Posterior vena cava (tissue), 2 donors: ENCODE results near the gene ZNF692. TPM values are rescaled to one million over a fixed set of nuclear protein-coding genes. Genes with fewer than 3 reads are reported as not detected.
"Not testable (repeated sequence)": the region's sequence is repeated elsewhere in the genome, so short reads cannot be mapped to it uniquely, and the experiment has no call there.

Experiments used
- DNase-seq: peaks from one replicate; pipeline ENCODE4 v3.0.0-alpha.2; 2020; ENCODE audit warnings: low spot score
- intact Hi-C, 2 donors: fragments of 100-400 bp; cut with DNase I; formaldehyde crosslinking; loops; one replicate each; pipeline versions ENCODE4 v1.14.1 to v1.14.2; 2022 to 2023
- total RNA-seq, 2 donors: library from RNA; stranded (reverse); fragmentation: NEBNext Ultra II Directional; extraction: Animal tissue kit (Norgen Biotek cat#: 25700); gene quantifications; one replicate each; pipeline ENCODE4 v1.2.1, GENCODE V29; 2021
- donor health status: DM: yes; HTN: yes; CAD: no.
- donor health status: DM: yes; HTN: yes; CAD: no.

ZNF692 gene
- total RNA-seq, 2 donors from 2014 or later: 14.7 to 17.6 TPM

DNA sequence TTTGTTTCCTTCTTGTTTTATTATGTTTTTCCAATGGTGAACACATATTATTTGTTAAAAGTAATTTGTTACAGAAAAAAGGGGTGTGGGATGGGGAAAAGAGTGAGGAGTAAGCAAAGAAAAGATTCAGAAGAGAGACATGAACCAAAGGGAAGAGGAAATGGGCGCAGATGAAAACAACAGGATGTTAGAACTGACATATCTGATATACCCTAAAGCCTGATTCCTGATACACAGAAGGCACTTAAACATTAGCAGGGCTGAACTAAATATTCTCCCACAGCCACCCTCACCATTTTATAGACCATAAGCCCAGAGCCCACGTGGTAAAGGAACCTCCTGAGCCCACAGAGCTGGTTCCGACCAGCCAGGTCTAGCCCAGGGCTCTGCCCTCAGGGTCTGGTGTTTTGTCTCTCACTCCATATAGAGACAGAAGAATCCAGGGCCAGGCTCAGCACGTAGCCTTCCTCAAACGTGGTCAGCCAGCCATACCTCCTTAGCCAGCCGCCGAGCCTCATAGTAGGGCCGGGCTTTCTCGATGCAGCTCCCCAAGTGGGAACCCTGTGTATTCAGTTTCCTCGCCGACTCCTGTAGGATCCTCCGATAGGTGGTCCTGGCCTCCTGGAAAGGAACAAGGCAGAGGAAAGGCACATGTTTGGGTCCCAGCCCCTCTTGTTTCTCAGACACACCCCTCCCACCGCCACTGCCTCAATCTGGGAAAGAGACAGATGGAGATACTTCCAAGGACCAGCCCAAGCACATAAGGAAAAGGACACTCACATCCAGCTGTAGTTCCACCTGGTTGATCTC, 42.6 kb downstream of the ZNF692 start:
- intact Hi-C loops: no loop called here
- no peak for DNase-seq

DNA sequence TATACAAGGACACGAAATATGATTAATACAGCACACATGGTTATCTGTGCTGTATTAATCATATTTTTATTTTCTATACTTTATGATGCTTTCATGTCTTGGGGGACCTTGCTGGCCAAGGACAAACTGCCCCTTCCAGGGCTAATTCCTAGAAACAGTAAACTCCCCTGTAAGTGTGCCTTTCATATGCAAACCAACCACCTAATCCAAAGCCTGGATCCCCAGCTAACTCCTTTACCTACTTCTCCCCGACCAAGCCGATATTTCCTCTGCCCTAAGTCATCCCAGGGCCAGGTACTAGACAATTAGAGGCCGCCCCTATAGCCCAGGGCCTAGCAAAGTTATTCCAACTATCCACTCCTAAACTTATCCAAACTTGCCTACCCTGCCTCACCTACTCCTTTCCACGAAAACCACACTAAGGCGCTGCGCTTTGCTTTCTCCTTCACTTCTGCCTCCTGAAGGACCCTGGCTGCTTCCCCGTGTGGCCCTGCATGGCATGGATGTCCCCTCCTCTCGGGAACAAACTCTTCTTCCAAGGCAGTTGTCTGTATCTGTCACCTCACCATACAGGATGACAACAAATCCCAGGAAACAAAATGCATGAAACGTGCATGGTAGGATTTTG, 43.4 kb downstream of the ZNF692 start:
- intact Hi-C loops: no loop called here

DNA sequence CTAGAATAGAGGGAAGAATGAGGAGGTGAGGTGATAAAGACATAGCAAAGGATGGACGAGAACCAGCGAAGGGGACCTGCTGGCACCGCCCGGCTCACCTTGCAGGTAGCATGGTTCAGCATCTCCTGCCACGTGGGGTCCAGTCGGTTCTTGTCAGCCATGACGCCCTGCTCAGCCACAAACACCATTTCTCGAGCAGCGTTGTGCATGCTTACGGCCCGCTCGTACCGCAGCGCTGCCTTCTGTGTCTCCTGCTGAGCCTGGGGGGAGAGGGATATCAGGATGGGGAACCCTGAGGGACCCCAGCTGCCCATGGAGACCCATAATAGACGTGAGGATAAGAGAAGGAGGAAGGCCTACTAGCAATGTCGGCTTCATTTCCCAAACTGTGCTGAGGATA, 44.5 kb downstream of the ZNF692 start:
- no peak for DNase-seq
- intact Hi-C loops: no loop called here

More for the DNA sequence above, 43.4 kb downstream of the ZNF692 start:
- DNase-seq: no peak

DNA sequence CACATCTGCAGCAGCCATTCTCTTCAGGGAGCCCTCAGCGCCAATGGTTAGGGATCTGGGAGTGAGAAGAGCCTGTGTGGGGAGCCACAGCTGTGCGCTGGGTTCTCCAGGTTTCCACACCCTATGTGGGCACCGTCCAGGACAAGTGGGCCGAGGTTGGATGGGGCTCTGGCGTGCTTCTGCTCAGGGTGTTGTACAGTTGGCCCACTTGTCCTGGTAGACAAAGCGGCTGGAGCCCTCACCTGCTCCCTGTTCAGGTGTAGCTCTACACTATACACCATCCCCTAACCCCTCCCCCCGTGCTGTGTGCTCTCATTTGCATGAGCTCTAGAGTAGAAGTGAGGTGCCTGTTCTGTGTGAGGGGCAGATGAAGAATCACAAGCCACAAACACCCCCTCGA, 45.3 kb downstream of the ZNF692 start:
- intact Hi-C loops: no loop called here

DNA sequence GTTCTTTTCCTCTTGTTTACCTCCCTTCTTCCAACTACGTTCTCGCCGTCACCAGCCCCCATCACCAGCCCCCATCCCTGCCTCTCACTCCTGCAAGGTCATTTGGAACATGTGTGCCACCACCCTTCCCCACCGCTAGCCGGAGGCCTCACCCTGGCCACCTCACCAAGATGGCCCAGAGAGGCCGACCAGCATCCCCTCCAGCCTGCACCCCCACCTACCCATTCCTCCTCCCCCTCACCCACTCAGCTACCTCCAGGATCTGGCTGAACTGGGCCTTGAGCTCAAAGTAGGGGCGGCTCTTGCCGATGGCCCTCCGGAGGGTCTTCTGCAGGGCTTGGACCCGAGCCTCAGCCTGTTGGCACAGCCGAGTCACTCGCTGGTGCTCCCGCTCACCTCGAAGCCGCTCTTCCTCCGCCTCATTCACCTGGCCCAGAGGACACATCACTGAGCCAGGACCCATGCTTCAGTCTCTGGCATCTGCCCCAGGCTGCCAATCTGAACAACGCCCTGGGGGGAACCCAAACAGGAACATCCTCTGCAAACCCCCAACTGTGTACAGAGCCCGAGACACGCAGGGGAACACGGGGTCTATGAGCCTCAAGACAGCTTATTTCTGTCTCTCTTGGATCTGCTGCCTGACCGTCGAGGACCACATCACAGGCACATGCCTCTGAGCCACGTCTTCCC, 46.0 kb downstream of the ZNF692 start:
- intact Hi-C loops: no loop called here
- DNase-seq: no peak

More for the DNA sequence above, 45.3 kb downstream of the ZNF692 start:
- DNase-seq: no peak

DNA sequence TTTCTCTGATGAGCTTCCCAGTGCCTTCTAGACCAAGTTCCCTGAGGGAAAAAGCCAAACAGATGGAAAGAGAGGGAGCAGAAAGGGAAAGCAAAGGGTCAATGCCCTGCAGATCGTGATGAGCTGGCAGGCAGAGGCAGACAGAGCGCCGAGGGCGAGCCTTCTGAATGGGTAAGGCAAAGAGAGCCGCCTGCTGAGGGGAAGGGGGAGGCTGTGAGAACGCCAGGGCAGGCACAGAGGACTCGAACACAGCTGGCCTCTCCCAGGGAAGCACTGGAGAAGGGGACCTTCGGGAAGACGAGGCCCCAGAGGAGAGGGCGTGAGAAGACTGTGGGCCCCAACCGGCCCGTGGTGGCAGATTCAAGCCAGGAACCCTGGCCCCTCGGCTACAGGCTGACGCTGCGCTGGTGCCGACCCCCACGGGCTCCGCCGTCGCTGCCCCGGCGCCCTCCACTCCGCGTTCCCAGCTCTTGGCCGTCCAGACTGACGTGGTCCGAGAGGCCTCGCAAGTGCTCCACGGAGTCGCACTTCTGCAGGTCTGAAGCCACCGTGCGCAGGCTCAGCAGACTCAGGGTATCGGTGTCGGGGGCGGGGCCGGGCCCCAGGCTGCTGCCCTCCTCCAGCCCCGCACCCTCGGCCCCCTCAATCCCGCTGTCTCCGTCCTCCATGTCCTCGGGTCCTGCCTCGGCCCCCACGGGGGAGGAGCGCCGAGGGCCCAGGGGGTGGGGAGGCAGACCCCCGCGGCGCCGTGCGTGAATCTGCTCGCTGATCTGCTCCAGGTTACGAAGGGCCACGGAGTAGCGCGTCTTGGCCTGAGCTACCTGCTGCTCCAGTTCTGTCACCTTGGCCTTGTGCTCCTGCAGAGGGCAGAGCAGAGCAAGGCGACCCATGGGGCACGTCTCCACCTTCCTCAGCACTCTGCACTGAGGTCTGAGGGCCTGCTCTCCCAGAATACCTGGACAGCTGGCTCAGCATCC, 47.1 kb downstream of the ZNF692 start:
- no peak for DNase-seq
- intact Hi-C loops: no loop called here

DNA sequence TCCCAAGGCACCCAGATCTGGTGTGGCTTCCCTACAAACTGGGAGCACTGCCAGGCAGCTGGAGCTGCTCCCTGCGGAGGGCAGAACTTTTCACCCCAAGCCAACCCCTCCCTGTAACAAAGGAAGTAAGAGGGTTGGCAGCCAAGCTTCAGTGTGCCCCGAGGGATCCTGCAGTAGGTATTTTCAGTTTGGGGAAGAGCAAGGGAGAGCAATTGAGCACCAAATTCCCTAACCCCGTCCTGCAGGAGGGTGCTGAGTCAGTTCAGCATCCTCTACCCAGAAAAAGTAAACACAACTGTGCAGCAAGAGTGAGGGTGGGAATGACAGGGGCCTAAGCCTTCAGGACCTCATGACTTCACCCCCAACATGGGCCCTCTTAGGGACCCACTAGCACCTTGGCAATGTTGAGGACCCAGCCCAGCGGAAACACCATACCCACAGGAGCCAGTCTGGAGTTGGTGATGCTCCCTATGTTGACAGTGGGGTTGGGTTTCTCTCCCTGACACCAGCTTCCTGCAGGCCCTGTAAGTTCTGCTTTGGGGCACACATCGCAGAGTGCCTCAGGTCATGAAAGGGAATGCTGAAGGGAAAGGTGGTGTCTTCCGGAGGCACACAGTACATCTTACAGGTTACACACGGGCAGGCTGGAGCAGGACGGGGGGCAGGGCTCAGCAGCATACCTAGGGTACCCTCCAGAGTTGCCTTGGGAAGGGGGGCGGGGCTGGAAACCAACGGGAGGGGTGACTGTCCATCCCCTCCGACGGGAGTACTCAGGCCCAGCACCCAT, 48.0 kb downstream of the ZNF692 start:
- intact Hi-C loops: no loop called here
- no peak for DNase-seq

DNA sequence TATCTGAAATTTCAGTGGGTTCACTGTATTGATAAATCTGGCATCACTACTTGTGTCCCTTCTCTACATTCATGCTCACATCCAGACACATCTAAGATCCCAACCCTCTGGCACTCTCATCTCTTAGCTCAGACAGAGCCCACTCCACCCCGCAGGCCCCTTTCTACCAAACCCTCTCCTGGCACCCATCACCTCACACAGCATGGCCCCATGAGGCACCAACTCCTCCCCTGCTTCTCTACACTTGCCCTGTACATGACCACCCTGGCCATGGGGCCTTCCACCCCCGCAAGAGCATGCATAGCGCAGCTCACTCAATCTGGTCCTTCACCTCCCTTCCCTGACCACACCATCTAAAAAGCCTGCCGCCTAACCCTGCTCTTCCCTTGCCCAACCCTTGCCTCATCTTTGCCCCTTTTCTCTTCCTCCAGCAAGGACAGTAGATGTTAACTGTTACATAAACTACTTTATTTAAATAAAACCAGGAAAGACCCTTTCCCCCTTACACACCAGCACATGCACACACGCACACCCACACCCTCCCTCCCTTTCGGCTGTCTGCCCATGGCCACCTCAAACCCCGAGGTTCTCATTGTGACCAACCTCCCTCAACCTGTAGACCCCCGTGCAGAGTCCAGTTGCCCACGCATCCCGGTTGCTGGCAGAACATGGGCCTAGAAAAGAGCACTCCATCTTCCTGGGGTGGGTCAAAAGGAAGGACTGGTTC, 48.7 kb downstream of the ZNF692 start:
- intact Hi-C loops: no loop called here

DNA sequence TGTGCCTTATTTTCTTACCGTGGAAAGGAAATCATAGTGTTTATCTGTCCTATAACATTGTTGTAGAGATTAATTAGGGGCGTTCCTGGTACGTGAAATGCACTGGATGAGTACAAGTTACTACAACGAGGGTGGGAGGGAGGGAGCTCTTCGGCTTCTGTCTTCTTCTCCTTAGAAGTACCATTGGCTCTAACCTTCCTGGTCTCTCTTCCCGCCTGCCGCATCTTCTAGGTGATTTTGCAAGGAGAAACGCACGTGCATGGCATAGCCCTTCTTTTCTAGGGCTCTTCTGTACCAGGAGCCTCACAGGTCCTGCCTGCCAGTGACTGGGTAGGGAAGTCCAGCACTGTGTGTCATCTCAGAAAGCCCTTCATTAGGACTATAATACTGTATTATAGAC, 50.0 kb downstream of the ZNF692 start:
- DNase-seq: no peak
- intact Hi-C loops: no loop called here

More for the DNA sequence above, 48.7 kb downstream of the ZNF692 start:
- DNase-seq: no peak

DNA sequence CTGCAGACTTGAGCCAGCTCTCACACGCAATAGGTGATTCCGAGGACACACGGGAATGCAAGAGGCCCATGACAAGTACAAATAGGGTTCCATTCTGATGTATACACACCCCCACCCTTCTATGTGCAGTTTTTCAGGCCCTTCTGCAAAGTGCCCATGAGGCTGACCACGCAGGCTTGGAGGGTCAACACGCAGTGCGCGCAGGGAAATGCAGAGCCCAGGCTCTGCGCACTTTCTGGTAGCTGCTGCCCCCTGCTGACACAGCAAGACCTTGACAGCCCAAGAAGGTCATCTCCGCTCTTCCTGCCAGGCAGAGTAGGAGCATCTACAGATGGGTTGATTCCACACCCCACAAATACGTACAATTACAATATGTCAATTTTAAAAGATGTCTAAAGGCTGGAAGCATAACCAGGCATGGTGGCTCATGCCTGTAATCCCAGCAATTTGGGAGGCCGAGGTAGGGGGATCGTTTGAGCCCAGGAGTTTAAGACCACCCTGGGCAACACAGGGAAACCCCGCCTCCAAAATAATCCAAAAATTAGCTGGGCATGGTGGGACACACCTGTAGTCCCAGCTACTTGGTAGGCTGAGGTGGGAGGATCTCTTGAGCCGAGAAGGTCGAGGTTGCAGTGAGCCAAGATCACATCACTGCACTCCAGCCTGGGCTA, 51.7 kb downstream of the ZNF692 start:
- DNase-seq: no peak
- intact Hi-C loops: no loop called here

DNA sequence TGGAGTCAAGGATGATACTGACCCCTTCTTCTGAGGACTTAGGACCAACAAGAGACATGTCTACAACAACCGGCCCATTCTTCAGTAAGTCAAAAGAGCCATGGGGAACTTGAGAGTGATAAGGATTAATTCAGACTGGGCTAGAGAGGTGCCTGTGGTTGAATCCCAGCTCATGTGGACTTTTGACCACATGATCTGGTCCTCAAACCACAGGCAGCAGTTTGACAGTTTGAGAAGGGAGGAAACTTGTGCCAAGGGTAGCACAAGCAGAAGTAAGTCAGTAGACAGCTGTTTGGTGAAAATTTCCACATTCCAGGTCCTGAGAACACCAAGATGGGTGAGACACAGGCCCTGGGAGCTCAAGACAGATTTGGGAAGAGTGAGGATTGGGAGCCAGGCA, 53.0 kb downstream of the ZNF692 start:
- intact Hi-C loops: no loop called here
- no peak for DNase-seq

DNA sequence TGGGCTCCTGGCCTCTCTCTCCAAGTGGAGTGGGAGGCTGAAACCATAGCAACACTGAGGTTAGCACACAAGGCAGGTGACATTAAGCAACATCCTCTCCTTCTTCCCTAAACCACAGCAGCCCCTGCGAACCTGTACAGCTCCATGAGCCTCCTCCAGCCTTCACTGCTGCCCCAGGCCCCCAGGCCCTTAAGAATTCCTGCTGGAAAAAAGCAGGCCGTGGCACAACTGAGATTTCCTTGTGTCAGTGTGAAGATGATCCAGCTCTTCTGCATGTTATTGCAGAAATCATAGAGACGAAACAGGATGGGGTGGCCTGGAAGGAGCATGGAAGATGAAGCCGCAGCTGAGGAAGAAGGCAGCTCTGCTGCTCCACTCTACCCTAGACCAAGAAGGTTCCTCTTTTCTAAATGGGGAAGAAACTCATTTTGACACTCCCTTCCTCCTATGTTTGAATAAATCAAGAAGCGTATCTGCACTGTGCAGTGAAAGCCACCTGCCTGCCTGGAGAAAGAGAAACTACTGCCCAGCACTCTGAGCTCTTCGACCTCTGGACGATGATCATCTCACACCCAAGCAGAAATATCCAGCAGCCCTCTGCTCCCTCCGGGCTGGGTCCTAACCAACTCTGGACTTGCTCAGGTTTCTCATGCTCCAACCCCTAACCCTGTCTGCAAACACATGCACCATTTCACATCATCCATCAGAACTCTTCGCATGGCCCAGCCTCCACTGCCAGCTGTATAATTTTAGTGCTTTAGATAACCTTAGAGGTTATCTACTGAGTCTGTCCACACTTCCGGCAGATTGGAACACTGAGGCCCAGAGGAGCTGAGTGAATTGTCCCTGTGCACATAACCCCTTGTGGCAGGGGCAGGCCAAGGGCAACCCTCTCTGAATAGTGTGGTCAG, 53.9 kb downstream of the ZNF692 start:
- intact Hi-C loops: no loop called here
- no peak for DNase-seq

DNA sequence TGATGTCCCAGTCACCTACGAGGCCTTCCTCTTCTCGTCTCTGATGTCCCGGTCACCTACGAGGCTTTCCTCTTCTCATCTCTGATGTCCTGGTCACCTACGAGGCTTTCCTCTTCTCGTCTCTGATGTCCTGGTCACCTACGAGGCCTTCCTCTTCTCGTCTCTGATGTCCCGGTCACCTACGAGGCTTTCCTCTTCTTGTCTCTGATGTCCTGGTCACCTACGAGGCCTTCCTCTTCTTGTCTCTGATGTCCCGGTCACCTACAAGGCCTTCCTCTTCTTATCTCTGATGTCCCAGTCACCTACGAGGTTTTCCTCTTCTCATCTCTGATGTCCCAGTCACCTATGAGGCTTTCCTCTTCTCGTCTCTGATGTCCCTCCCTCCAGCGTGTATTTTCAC, 55.4 kb downstream of the ZNF692 start:
- DNase-seq, intact Hi-C loops: not testable (repeated sequence)

DNA sequence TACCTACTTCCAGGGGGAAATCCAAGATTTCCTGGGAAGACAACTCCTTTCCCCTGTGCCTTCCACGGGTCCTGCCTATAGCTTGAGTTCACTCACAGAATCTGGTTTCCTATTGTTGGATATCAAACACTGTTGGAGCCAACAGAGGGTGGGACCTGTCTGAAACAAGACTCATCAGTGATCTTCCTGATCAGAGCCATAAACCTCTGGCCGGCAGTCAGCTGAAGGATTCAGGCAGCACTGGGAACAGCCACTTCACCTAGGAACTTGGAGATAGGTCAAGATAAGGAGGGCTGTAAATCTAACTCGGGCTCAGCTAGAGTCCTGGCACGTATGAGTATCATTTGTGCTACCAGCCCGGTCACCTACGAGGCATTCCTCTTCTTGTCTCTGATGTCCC, 56.4 kb downstream of the ZNF692 start:
- intact Hi-C loops: no loop called here
- DNase-seq: no peak

DNA sequence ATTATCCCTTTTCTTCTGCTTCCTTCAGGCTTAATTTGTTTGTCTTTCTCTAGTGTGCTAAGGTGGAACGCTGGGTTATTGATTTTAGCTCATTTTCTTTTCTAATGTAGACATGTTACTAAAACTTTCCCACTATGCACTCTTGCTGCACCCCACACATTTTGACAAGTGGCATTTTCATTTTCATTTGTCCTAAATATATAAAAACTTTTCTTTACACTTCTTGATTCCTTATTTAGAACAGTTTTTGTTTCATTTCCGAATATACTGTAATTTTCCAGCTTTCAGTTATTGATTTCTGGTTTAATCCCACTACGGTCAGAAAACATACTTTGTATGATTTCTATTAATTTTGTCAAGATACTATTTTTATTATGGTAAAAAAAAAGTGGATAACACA, 58.4 kb downstream of the ZNF692 start:
- DNase-seq: no peak
- intact Hi-C loops: no loop called here
